ENCODE measurements around the gene TMEM256.

Gene TMEM256

DNA sequence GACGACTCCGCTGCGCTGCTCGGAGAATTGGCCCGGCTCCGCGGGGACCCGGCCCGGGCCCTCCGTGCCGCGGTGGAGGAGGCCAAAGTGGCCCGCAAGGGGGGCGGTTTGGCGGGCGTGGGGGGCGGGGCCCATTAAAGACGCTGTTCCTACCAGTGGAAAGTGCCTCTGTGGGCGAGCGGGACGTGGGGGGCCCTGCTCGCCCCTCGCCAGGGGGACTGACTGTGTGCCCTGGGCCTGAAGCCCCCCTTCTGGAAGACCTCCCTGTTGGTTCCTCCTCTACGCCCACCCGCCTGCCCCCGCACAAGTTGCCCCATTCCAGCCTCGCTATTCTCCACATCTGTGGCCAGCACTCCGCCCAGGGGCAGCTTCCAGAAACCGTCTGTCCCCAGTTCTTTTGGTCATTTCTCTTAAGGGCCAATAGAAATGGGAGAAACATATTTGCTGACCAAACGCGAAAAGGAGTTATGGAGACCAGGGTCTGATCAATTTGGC lies 33.5 kb upstream of the TMEM256 start:
- FAIRE-seq, result no peak
- TF ChIP-seq, protein P1, sequence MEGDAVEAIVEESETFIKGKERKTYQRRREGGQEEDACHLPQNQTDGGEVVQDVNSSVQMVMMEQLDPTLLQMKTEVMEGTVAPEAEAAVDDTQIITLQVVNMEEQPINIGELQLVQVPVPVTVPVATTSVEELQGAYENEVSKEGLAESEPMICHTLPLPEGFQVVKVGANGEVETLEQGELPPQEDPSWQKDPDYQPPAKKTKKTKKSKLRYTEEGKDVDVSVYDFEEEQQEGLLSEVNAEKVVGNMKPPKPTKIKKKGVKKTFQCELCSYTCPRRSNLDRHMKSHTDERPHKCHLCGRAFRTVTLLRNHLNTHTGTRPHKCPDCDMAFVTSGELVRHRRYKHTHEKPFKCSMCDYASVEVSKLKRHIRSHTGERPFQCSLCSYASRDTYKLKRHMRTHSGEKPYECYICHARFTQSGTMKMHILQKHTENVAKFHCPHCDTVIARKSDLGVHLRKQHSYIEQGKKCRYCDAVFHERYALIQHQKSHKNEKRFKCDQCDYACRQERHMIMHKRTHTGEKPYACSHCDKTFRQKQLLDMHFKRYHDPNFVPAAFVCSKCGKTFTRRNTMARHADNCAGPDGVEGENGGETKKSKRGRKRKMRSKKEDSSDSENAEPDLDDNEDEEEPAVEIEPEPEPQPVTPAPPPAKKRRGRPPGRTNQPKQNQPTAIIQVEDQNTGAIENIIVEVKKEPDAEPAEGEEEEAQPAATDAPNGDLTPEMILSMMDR (IDR thresholded peaks at IDR 0.05; ENCODE audit: insufficient read depth, missing control alignments), result no peak
- no peak for DNase-seq (ENCODE audit: insufficient read length, low spot score)

DNA sequence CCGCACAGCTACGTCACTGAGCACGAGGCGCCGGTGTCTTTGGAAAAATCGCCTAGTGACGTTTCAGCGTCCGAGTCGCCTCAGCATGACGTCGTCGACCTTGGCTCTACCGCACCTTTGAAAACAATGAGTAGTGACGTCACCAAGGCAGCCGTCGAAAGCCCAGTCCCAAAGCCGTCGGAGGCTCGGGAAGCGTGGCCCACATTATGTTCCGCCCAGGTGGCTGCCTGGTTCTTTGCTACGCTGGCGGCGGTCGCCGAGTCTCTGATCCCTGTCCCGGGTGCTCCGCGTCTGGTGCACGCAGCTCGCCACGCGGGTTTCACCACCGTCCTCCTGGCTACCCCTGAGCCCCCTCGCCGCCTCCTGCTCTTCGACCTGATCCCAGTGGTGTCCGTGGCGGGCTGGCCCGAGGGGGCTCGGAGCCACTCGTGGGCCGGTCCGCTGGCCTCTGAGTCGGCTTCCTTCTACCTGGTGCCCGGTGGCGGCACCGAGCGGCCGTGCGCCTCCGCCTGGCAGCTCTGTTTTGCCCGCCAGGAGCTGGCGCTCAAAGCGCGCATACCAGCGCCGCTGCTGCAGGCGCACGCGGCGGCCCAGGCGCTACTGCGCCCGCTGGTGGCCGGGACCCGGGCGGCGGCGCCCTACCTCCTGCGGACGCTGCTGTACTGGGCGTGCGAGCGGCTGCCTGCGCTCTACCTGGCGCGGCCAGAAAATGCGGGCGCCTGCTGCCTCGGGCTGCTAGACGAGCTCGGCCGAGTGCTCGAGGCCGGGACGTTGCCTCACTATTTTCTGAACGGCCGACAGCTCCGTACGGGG lies 32.9 kb upstream of the TMEM256 start:
- DNase-seq (ENCODE audit: insufficient read length, low spot score) (peak; percentile 68), FAIRE-seq (no peak)
- TF ChIP-seq, protein P1 (IDR thresholded peaks at IDR 0.05; ENCODE audit: insufficient read depth, missing control alignments), result peak; percentile 46

DNA sequence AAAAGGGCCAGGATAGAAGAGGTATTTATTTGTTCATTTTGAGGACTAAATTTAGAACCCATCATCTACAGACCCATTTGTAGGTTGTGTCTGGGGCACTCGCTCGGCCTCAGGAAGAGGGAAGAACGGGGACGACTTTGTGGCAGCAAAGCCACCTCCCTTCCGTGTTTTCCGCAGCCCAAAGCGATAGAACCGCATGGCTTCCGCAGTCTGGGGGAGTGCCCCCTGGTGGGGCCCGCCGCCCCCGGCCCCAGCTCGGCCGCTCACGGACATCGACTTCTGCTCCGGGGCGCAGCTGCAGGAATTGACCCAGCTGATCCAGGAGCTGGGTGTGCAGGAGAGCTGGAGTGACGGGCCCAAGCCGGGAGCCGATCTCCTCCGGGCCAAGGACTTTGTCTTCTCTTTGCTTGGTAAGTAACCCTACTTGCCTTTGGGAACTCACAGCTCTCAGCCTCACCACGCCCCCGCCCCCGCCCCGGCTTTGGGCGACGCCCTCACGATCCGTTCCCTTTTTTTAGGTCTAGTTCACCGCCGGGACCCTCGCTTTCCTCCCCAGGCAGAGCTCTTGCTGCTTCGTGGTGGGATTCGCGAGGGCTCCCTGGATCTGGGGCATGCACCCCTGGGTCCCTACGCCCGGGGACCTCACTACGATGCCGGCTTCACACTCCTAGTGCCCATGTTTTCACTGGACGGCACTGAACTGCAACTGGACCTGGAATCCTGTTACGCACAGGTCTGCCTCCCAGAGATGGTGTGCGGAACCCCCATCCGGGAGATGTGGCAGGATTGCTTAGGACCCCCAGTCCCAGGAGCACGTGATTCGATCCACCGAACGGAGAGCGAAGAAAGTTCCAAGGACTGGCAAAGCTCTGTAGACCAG lies 32.0 kb upstream of the TMEM256 start:
- TF ChIP-seq, protein P1 (IDR thresholded peaks at IDR 0.05; ENCODE audit: insufficient read depth, missing control alignments), result no peak
- FAIRE-seq, result no peak
- no peak for DNase-seq (ENCODE audit: insufficient read length, low spot score)

DNA sequence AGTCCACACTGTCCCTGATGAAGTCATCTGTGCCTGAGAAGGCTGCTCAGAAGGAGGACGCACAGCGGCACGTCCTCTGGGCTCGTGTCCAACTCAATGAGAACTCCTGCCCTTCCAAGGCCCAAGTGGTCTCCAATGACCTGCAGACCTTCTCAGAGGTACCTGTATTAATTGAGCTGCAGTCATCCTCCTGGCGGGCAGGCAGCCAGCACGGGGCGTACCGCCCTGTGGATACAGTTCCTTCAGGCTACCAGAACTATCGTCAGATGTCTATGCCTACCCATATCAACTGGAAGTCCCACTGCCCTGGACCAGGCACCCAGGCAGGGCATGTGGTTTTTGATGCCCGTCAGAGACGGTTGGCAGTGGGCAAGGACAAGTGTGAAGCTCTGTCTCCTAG lies 28.4 kb upstream of the TMEM256 start:
- TF ChIP-seq, protein P1 (IDR thresholded peaks at IDR 0.05; ENCODE audit: insufficient read depth, missing control alignments), result no peak
- FAIRE-seq, result no peak
- DNase-seq (ENCODE audit: insufficient read length, low spot score), result no peak

DNA sequence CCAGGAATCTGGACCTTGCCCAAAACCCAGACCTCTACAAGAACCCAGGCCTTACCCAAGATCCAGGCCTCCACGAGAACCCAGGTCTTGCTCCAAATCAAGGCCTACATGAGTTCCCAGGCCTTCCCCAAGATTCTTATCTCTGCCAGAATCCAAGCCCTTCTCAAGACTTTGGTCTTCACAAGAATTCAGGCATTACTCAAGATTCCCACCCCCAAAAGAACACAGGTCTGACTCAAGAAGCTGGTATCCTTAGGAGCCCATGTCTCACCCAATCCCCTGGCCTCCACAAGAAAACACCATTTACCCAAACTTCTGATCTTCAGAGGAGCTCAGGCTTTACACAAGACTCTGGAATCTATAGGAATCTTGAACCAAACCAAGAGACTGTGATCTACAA lies 27.3 kb upstream of the TMEM256 start:
- no peak for DNase-seq (ENCODE audit: insufficient read length, low spot score)
- TF ChIP-seq, protein P1 (IDR thresholded peaks at IDR 0.05; ENCODE audit: insufficient read depth, missing control alignments), result no peak
- no peak for FAIRE-seq

DNA sequence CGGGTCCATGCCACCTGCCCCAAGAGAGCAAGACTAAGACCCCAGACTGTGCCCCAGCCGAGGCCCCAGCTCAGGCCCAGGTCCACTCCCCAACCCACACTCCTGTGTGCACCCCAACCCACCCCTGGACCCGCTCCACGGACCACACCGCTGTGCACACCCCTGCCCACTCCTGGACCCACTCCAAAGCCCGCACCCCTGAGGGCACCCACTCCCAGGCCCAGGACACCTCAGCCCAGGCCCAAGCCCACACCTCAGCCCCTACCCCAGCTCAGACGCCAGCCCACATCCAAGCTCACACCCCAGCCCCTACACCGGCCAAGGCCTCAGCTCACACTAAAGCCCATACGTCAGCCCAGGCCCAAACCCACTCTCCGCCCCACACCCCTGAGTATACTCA lies 25.8 kb upstream of the TMEM256 start:
- no peak for DNase-seq (ENCODE audit: insufficient read length, low spot score)
- FAIRE-seq, result no peak
- TF ChIP-seq, protein P1 (IDR thresholded peaks at IDR 0.05; ENCODE audit: insufficient read depth, missing control alignments), result no peak
